GM19239 (cell line): ENCODE results near the gene TSPAN3.

ENCODE experiments used
- DNase-seq: peaks from one replicate; pipeline ENCODE4 v3.0.0; 2011; ENCODE audit warnings: low spot score; ENCODE audit not compliant: insufficient read length
- FAIRE-seq: peaks from 2 replicates; lab custom pipeline; 2011; peaks lifted over from hg19 to GRCh38; lab: Jason Lieb, UNC

The TSPAN3 gene

GRCh38 chr15:77035999-77036471, 34.9 kb downstream of the TSPAN3 start:
- DNase-seq (no peak), FAIRE-seq (no peak)

- no peak for DNase-seq
- FAIRE-seq: no peak
These were observed 35.3 kb downstream of the TSPAN3 start for GRCh38 chr15:77035584-77035983.

- no peak for DNase-seq
- no peak for FAIRE-seq
These were observed 36.0 kb downstream of the TSPAN3 start for GRCh38 chr15:77034695-77035489.

GRCh38 chr15:77033729-77034671, 36.9 kb downstream of the TSPAN3 start:
- DNase-seq: no peak
- no peak for FAIRE-seq

GRCh38 chr15:77033417-77033728, 37.5 kb downstream of the TSPAN3 start:
- no peak for FAIRE-seq
- no peak for DNase-seq

GRCh38 chr15:77032647-77033416, 38.1 kb downstream of the TSPAN3 start:
- DNase-seq: no peak
- FAIRE-seq: no peak

GRCh38 chr15:77032052-77032646, 38.8 kb downstream of the TSPAN3 start:
- no peak for FAIRE-seq
- no peak for DNase-seq

GRCh38 chr15:77031376-77032050, 39.4 kb downstream of the TSPAN3 start:
- DNase-seq (peak; percentile 61), FAIRE-seq (no peak)

GRCh38 chr15:77030928-77031375, 40.0 kb downstream of the TSPAN3 start:
- no peak for DNase-seq

GRCh38 chr15:77030048-77030927, 40.6 kb downstream of the TSPAN3 start:
- DNase-seq: no peak
- FAIRE-seq: no peak

More at GRCh38 chr15:77030928-77031375, 40.0 kb downstream of the TSPAN3 start:
- no peak for FAIRE-seq

- FAIRE-seq: no peak
- no peak for DNase-seq
These were observed 41.5 kb downstream of the TSPAN3 start for GRCh38 chr15:77029166-77030047.

- FAIRE-seq (no peak), DNase-seq (no peak)
These were observed 42.3 kb downstream of the TSPAN3 start for GRCh38 chr15:77028451-77029165.

GRCh38 chr15:77027697-77028450, 43.0 kb downstream of the TSPAN3 start:
- FAIRE-seq (no peak), DNase-seq (no peak)

GRCh38 chr15:77027111-77027696, 43.7 kb downstream of the TSPAN3 start:
- FAIRE-seq (no peak), DNase-seq (no peak)

GRCh38 chr15:77026501-77027110, 44.3 kb downstream of the TSPAN3 start:
- FAIRE-seq: no peak

More at GRCh38 chr15:77026501-77027110, 44.3 kb downstream of the TSPAN3 start:
- DNase-seq: no peak
